GM23338 (cell line): ENCODE results near the gene TANGO6. TPM values are rescaled to one million over a fixed set of nuclear protein-coding genes. Genes with fewer than 3 reads are reported as not detected.

Experiments
- CREB1 ChIP-seq: fragments of 250-450 bp; sonication (Bioruptor Pico); IDR thresholded peaks from 2 replicates; pipeline ENCODE4 v1.5.0; 2020; ENCODE audit warnings: low read depth, mild to moderate bottlenecking, moderate library complexity
- CTCF ChIP-seq, 2 experiments: fragments of 200-600 bp in 1 of 2; sonication (generic) in 1 of 2; conservative IDR thresholded peaks; 2 replicates each; pipeline versions ENCODE4 v1.5.1 to v1.6.1; 2016 to 2017; ENCODE audit warnings: antibody characterized with exemption in 2 of 2, low read depth in 2 of 2, mild to moderate bottlenecking in 2 of 2, moderate library complexity in 1 of 2
- ETS1 ChIP-seq: IDR thresholded peaks from 2 replicates; pipeline ENCODE4 v1.6.1; 2016; ENCODE audit warnings: antibody characterized with exemption
- EZH2 ChIP-seq: fragments of 200-600 bp; sonication (generic); IDR thresholded peaks from one replicate; pipeline ENCODE4 v1.8.0; 2017; ENCODE audit warnings: antibody characterized with exemption, mild to moderate bottlenecking, low read depth; ENCODE audit not compliant: unreplicated experiment
- NANOG ChIP-seq: IDR thresholded peaks from 2 replicates; pipeline ENCODE4 v1.6.1; 2016; ENCODE audit warnings: antibody characterized with exemption, borderline replicate concordance
- STAT1 ChIP-seq: IDR thresholded peaks from one replicate; pipeline ENCODE4 v1.6.1; 2016; ENCODE audit warnings: antibody characterized with exemption; ENCODE audit not compliant: unreplicated experiment
- ZNF331 ChIP-seq: fragments of 250-450 bp; sonication (Bioruptor Pico); IDR thresholded peaks from 2 replicates; pipeline ENCODE4 v1.5.0; 2020; ENCODE audit warnings: low read depth, mild to moderate bottlenecking, moderate library complexity
- ZNF462 ChIP-seq: fragments of 250-450 bp; sonication (Bioruptor Pico); IDR thresholded peaks from 2 replicates; pipeline ENCODE4 v1.5.0; 2020; ENCODE audit warnings: mild to moderate bottlenecking, moderate library complexity
- polyA plus RNA-seq: library from polyadenylated mRNA; unstranded; fragments of >200 nt; fragmentation: Nextera tagmentation; extraction: Ambion mirVana; gene quantifications from 2 replicates; pipeline ENCODE4 v1.2.1, GENCODE V29; 2016
- total RNA-seq: library from RNA; depleted of rRNA; stranded (reverse); fragments of >200 nt; shearing (Covaris generic); gene quantifications from 2 replicates; pipeline ENCODE4 v1.2.3, GENCODE V29; 2014

TANGO6 gene
- total and polyA plus RNA-seq, 2 experiments from 2014 or later = 7.2 to 23.2 TPM

DNA sequence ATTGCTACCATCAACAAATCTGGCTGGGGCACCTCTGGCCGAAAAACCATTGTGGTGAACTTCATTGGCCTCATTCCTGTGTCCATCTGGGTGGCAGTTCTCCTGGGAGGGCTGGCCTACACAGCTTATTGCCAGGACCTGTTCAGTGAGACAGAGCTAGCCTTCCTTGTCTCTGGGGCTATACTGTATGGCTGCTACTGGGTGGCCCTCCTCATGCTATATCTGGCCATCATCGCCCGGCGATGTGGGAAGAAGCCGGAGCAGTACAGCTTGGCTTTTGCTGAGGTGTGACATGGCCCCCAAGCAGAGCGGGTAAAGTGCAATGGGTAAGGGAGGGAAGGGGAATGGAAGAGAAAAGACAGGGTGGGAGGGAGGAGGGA lies 271.6 kb downstream of the TANGO6 start (continued):
- TF ChIP-seq ZNF462 (CRISPR knock-in tag) = no peak
- TF ChIP-seq EZH2 = no peak
- TF ChIP-seq CREB1 = no peak
- no peak for TF ChIP-seq CTCF (conservative IDR thresholded peaks at IDR 0.05; ENCODE audit: low read depth in 2 of 2)
- no peak for TF ChIP-seq ETS1
- no peak for TF ChIP-seq STAT1
- TF ChIP-seq ZNF331 = no peak
- no peak for TF ChIP-seq NANOG
